GM21447 (cell line): Measurements from ENCODE around the gene MAF.

Source experiments
- ATAC-seq: cut with Tn5 transposase; IDR thresholded peaks from one replicate; pipeline ENCODE4 v1.9.1; 2021; ENCODE audit not compliant: unreplicated experiment

MAF gene

GRCh38 chr16:79592186-79592585, 8.4 kb downstream of the MAF start:
- ATAC-seq = no peak

- ATAC-seq = no peak
Measured at GRCh38 chr16:79589601-79590102, 10.9 kb downstream of the MAF start.

- ATAC-seq = no peak
Measured at GRCh38 chr16:79587897-79588296, 12.6 kb downstream of the MAF start.

DNA sequence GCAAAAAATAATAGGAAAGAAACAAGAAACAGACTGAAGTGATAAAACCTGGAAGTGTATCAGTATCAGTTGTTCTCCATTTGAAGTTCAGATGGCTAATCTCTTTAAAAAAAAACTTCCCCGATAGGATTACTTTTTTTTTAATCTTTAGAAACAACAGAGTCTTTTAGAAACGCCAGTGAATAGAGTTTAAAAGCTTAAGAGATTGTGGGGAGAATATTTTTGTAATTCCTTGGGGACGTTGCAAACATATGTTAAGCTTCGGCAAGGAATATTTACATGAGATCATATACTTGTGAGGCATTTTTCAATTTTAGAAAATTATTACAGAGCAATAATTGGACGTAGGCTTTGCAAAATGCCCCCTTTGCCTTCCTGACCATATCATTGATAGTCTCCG, 13.2 kb downstream of the MAF start:
- ATAC-seq = no peak

DNA sequence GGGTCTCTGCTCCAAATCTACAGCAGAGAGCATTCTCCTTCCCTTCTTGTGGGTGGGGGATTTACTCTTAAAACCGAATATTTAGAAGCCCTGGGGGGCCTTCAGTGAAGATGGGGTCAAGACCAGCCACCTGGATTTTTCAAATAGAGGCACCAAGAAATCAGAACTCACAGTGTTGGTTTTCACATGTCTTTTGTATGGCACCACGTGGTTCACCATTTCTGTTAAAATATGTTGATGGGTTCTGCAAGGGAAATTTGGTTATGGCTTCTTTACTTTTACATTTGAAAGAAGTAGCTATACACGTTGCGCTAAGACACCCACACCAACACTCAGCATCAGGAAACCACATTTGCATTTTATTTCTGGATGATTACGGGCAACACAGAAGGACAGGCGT, 17.7 kb downstream of the MAF start:
- ATAC-seq = no peak

DNA sequence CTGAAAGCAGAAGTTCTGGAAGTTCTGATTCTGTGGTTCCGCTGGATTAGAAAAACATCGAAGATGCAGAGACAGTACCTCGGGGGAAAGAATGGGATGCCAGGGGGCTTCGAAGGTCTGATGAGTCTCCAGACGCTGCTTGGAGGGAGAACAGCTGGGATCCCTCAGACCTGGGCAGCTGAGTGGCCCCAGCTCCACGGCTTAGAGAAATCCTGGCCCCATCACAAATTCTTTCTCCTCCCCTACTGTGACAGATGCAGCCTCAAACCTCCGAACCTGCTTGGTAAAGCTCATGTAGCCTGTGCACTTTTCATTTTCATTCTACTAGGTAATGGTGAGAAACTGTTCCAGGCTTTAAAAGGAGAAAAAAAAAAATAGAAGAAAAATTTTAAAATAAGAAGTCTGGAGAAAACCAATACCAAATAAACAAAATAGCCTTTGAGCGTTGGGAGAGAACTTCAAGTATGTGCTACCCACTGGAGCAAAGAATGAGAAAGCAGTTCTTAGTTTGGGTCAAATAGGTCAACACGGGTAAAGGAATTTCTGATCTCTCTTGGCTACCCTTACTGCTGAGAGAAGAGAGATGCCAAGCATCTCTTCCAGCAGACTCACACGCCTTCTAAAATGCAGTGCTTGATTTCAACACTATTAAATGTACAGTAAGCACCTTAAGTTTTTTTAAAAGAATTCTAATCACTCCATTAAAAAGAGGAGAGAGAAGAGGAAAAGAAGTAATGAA, 19.9 kb downstream of the MAF start:
- no peak for ATAC-seq

DNA sequence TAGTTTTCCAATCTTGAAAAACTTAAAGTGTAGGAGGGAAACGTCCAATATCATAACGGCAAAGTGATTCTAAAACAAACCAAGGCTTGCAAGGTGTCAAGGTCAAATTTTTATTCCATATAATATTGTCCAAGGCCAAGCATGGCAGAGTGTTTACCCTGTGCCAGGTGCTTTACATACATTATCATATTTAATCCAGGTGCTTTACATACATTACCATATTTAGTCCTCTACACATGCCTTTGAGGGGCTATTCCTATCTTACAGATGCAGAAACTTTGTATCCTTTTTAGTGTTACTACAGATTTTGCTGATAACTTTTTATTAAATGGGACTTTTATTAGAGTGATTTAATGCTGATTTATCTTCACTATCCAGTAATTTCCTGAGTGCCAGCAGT, 23.9 kb downstream of the MAF start:
- no peak for ATAC-seq

DNA sequence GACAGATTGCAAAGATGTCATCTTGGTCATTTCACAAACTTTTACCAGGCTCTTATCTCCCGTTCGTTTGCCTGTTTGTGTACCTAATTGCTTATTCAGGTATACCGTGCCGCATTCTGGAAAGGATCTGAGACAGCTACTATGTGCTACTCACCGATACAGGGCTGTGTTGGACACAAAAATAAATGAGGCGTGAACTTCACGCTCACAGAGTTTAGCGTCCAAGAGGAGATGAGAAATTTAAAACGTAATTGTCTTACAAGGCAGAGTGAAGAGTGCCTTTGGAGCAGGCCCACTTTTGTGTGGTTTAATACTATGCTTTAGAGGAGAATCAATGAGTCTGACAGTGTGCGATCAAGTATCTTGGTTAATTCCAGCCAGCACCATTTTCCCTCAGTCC, 26.7 kb downstream of the MAF start:
- ATAC-seq = no peak

DNA sequence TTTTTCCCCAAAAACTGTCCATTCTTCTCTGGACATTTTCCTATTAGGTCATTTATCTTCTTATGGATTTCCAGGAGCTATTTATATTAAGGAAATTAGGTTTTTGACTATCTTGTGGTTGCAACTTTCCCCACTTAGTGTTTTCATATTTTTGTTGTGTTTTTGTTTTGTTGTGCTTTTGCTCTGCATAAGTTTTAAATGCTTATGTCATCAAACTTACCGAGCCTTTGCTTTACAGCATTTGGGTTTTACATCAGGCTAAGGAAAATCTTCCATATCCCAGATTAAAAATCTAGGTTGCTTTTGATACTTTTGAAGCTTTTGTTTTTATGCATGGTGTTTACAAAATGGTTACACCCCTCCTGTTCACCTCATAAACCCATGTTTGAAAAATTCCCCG, 27.5 kb downstream of the MAF start:
- ATAC-seq = no peak

GRCh38 chr16:79571903-79572535, 28.5 kb downstream of the MAF start:
- ATAC-seq = no peak

GRCh38 chr16:79571065-79571902, 29.3 kb downstream of the MAF start:
- no peak for ATAC-seq

GRCh38 chr16:79564671-79565107, 35.8 kb downstream of the MAF start:
- ATAC-seq = no peak

GRCh38 chr16:79563921-79564320, 36.6 kb downstream of the MAF start:
- ATAC-seq = no peak

DNA sequence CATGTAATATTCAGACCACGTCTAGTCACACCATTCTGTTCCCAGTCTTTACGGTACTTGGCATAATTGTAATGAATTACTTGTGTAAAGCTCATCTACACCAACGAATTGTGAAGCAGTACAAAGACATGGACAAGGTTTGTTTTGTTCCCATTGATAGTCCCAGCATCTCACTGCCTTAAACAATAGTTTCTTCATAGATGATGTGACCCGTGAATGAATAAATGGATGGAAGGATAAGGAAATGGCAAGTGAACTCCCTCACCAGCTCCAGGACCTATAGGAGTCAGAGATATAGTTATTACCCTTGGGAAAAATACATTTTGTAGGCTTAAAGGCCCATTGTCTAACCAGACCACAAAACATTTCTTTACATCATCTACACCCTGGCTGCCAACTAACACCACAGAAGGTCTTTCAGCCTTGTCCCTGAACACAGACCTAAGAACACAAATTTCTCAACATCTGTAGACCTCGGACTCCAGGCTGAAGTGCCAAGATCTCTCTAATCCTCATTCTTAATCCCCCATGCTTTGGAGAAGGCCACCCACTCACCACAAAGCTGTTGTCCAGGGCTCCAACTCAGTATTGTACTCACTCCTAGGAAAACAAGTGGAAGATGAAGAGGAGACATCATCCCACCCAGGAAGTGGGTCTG, 38.2 kb downstream of the MAF start:
- no peak for ATAC-seq

GRCh38 chr16:79561729-79562128, 38.8 kb downstream of the MAF start:
- no peak for ATAC-seq

DNA sequence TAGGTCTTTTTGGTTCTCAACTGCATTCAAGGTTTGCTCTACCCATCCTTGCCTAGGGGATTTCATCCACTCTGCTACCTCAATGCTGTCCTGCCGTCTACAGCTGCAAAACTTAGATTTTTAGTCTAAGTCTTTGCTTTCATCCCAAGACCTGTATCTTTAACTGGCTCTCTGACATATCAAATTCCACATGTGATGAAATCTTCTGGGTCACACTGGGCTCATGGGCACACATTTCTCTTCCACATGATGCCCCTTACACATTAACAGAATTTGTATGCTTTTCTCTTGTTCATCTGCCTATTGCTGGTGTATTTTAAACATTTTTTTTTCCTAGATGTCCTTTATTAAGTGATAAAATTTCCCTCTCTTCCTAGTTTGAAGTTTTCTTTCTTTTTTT, 39.6 kb downstream of the MAF start:
- ATAC-seq = no peak

- no peak for ATAC-seq
Measured at GRCh38 chr16:79560318-79560717, 40.2 kb downstream of the MAF start.

DNA sequence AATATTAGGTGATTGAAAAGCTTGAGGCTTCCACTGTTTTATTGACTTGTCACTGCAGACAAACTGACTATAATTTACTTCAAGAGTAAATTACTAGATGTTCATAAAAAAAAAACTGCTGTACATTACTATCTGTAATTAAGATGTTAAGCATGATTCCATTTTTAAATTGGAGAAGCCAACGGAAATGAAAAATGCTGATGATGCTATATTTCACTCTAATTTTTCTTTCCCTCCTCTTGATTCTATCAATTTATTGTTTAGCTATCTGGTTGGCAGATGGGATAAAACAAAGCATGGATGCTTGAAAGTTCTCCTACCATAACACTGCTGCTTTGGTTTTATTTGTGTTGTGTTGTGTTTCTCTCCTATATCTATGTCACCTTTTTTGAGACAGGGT, 41.0 kb downstream of the MAF start:
- ATAC-seq = no peak

DNA sequence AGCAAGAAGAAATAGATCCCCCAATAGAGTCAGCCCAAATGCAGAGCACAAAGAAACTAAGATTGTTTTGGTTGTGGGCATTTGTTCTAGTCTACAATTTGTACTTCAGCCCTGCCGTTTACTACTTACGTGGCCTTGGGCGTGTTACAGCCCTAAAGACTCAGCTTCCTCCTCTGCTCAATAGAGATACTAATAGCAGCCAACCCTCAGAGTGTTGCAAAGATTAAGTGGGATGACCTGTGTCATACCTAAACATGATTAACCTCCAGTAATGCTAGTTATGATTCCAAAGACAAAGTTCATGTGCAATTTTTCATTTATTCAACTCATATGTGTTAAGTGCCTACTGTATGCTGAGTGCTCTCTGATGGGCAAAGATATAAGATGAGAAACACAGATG, 43.1 kb downstream of the MAF start:
- ATAC-seq = no peak

GRCh38 chr16:79554912-79555311, 45.6 kb downstream of the MAF start:
- ATAC-seq = no peak

GRCh38 chr16:79550373-79550772, 50.2 kb downstream of the MAF start:
- no peak for ATAC-seq
